CD4-positive, alpha-beta T cell treated with Interleukin-6 at 100 ng/mL for 8 hours (primary cell): ENCODE results near the gene PNPT1.
"Not testable (repeated sequence)": the region's sequence is repeated elsewhere in the genome, so short reads cannot be mapped to it uniquely, and the experiment has no call there.

Experiments used
- DNase-seq: peaks from one replicate; pipeline ENCODE4 v3.0.0-alpha.2; 2020; ENCODE audit warnings: mixed read lengths, low spot score

The PNPT1 gene

GRCh38 chr2:55693181-55694125 is at the start of gene PNPT1:
TSS of gene PNPT1 (minus strand) at chr2:55693844. CDS start at chr2:55693823, 21 bp downstream.
- DNase-seq: peak; percentile 91

GRCh38 chr2:55742996-55743395 is 49.4 kb upstream of the PNPT1 start:
- DNase-seq: no peak

- not testable (repeated sequence) for DNase-seq
Measured at GRCh38 chr2:55736019-55736536, 42.4 kb upstream of the PNPT1 start.

- no peak for DNase-seq
Measured at GRCh38 chr2:55734726-55735125, 41.1 kb upstream of the PNPT1 start.

- DNase-seq: no peak
Measured at GRCh38 chr2:55733335-55733734, 39.7 kb upstream of the PNPT1 start.

GRCh38 chr2:55732854-55733253 is 39.2 kb upstream of the PNPT1 start:
- no peak for DNase-seq

DNA sequence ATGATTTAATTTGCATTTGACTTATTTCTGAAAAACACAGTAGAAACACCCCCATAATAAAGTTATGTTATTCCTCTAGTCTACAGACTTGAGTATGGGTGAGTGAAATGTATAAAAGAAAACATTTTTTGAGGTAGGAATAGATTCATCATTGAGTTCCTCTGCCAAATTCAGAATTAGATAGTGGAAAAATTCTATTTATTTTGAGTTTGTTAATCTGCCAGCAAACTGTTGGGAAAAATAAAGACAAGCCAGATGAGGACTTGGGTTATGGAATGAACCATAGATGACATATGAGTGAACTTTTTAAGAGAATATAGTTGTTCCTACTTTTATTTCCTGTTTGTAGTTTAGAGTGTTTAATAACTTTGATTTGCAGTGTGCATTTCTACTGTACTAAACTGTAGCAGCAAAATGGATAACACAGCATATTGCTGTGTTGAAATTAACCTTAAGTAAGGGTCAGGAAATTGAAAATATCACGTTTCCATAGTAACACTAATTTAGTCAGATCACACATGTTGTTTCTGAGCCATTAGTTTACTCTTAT is 35.6 kb upstream of the PNPT1 start:
- no peak for DNase-seq

- no peak for DNase-seq
Measured at GRCh38 chr2:55721596-55722215, 28.1 kb upstream of the PNPT1 start.

DNA sequence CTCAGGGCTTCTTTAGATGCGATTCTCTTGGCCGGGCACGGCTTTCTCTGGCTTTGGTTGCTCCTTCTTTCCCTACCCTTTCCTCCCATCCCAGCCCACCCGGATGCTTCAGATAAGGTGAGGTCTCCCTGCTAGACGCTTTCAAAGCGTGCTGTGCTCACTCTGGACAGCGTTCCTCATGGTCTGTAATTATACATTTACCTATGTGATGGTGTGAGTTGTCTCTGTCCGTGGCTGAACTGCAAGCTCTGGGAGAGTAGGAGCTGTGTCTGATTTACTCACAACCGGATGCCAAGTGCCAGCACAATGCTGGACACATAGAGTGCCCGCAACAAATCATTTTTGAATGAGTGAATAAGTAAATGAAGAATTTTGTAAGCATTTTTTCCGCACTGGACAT is 26.8 kb upstream of the PNPT1 start:
- no peak for DNase-seq

GRCh38 chr2:55719852-55720251 is 26.2 kb upstream of the PNPT1 start:
- DNase-seq: no peak

- DNase-seq: peak; percentile 30
Measured at GRCh38 chr2:55718165-55719008, 24.7 kb upstream of the PNPT1 start.

DNA sequence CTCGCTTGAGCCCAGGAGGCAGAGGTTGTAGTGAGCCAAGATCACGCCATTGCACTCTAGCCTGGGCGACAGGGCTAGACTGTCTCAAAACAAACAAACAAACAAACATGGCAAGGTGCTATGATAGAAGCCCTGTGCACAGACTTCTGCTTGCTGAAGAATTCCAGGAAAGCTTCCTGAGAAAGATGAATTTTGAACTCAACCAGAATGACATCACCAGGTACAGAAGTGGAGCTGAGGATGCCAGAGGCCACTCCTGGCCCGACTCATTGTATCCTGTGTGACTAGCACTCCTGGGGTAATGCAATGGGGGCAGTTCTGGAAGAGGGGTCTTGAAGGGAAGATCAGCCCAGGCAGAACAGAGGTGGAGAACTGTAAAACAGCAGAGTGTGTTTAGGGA is 22.0 kb upstream of the PNPT1 start:
- no peak for DNase-seq

- DNase-seq: not testable (repeated sequence)
Measured at GRCh38 chr2:55715178-55715577, 21.5 kb upstream of the PNPT1 start.

- DNase-seq: no peak
Measured at GRCh38 chr2:55712477-55713060, 18.9 kb upstream of the PNPT1 start.

DNA sequence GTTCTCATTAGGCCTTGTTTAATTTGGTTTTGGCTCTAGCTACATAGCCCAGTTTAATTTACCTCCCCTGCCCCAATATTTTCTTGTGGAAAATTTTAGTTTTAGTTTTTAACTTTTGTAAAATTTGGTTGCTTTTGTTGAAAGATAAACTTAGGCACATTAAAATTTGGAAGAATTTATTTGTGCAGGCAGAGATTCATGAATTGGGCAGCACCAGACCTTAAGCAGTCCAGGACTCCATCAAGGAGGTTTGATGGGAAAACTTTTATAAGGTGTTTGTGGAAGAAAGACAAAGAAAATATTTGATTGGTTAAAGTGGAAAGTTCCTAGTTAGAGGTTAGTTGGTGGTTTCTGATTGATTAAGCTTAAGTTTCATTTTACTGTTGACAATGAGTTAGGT is 16.4 kb upstream of the PNPT1 start:
- no peak for DNase-seq

- DNase-seq: no peak
Measured at GRCh38 chr2:55707751-55708150, 14.1 kb upstream of the PNPT1 start.

DNA sequence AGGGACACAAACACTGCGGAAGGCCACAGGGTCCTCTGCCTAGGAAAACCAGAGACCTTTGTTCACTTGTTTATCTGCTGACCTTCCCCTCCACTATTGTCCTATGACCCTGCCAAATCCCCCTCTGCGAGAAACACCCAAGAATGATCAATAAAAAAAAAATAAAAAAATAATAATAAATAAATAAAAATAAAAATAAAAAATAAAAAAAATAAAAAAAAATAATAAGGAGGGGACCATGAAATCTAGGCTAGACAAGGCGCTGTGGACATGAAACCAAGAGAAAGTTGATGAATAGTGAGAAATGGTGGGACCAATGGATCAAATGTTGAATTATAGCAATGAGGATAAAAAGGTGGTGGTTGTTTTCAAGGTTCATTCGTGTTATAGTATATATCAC is 12.6 kb upstream of the PNPT1 start:
- not testable (repeated sequence) for DNase-seq

DNA sequence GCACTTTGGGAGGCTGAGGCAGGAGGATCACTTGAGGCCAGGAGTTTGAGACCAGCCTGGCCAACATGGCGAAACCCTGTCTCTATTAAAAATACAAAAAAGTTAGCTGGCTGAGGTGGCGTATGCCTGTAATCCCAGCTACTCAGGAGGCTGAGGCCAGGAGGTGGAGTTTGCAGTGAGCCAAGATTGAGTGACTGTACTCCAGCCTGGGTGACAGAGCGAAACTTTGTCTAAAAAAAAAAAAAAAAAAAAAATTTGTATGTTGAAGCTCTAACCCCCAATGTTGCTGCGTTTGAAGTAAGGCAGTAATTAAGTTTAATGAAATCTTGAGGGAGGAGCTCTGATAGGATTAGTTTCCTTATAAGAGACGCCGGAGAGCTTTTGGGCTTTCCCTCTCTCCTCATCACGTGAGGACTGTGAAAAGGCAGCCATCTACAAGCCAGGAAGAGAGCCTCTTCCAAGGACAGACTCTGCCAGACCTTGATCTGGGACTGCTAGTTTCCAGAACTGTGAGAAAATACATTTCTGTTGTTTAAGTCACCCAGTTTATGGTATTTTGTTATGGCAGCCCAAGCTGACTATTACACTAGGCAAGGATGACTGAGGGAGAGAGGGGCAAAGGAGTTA is 11.5 kb upstream of the PNPT1 start:
- no peak for DNase-seq

- DNase-seq: no peak
Measured at GRCh38 chr2:55703350-55703749, 9.7 kb upstream of the PNPT1 start.

- not testable (repeated sequence) for DNase-seq
Measured at GRCh38 chr2:55692740-55693139, 904 bp downstream of the PNPT1 start.

- DNase-seq: no peak
Measured at GRCh38 chr2:55672630-55673029, 21.0 kb downstream of the PNPT1 start.
